HS-5 (cell line): ENCODE results near the gene NHSL1.

Experiments used
- DNase-seq: peaks from one replicate; pipeline ENCODE4 v3.0.0-alpha.2; 2012; ENCODE audit warnings: low read depth

The NHSL1 gene

DNA sequence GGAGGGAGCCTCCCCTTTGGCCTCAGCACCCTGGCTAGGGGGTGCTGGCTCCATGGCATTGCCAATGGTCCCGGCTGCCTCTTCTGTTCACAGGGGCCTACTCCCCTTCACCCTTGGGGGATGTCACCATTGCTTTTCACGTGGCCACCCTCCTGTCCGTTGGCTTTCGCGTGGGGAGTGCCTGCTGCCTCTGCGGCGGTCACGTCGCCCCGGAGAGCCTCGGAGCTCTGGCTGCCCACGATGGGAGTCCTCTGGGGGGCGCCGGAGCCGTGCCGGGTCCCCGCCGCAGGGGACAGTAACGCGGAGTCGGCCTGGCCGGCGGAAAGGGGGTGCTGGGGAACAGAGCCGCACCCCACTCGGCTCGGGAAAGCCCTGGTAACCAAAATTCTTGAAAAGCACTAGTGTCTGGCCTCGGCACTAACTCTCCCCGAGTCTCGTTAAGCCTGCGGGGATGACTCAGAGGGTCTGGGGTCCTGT, 95.9 kb downstream of the NHSL1 start:
- no peak for DNase-seq

DNA sequence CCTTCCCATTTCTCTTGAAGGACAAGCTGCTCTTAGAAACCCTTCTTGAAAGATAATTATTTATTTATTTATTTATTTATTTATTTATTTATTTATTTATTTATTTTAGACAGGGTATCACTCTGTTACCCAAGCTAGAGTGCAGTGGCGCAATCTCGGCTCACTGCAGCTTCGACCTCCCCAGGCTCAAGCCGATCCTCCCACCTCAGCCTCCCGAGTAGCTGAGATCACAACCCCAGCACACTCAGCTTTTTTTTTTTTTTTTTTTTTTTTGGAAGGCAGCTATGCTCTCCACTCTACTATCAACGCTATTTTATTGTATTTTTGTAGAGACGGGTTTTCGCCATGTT, 96.5 kb downstream of the NHSL1 start:
- no peak for DNase-seq

DNA sequence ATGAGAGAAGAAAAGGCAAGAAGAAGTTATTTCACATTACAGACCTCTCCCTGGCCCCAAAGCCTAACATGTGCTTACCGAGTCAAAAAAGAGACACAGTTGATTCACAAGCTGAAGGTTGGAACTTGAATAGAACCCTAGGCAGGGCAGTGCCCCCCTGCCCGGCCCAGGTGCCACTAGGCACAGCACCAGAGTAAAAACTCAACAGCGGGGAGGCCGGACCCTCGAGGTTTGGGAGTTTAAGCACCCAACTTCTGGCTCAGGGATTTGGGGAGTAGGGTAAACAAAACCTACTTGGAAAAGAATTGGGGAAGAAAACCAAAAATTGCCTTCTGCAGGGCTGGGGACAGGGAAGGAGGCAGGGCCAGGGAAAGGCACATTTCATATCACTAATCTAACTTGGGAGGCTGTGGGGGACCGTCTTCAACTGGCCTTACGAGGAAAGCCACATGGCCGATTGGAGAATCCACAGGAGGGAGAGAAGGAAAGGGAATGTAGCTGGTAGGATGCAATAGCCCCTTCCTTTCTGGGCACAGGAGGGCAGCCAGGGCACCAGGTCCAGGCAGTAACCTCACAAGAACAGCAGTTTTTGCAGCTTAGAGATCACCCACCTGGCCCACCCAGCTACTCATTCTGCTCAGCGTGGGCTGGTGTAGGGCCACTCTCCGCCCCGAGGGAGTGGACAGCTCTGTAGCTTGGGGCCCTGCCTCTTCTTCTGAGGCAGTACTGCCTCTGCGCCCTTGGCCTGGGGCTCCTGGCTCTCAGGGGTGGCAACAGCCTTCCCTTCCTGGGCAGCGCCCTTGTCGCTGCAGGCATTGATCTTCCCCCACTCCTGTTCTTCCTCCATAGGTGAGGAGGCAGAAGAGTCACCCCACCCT, 97.1 kb downstream of the NHSL1 start:
- no peak for DNase-seq

DNA sequence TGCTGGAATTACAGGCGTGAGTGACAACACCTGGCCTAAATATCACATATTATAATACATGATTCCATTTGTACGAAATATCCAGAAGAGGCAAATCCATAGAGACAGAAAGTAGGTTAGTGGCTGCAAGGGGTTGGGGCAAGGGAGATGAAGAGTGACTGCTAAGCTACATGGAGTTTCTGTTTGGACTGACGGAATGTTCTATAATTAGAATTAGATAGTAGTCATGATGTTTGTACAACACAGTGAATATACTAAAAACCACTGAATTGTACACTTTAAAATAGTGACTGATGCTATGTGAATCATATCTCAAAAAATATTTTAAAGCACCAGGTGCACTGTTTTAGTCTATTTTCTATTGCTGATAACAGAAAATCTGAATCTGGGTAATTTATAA, 99.0 kb downstream of the NHSL1 start:
- DNase-seq = no peak

DNA sequence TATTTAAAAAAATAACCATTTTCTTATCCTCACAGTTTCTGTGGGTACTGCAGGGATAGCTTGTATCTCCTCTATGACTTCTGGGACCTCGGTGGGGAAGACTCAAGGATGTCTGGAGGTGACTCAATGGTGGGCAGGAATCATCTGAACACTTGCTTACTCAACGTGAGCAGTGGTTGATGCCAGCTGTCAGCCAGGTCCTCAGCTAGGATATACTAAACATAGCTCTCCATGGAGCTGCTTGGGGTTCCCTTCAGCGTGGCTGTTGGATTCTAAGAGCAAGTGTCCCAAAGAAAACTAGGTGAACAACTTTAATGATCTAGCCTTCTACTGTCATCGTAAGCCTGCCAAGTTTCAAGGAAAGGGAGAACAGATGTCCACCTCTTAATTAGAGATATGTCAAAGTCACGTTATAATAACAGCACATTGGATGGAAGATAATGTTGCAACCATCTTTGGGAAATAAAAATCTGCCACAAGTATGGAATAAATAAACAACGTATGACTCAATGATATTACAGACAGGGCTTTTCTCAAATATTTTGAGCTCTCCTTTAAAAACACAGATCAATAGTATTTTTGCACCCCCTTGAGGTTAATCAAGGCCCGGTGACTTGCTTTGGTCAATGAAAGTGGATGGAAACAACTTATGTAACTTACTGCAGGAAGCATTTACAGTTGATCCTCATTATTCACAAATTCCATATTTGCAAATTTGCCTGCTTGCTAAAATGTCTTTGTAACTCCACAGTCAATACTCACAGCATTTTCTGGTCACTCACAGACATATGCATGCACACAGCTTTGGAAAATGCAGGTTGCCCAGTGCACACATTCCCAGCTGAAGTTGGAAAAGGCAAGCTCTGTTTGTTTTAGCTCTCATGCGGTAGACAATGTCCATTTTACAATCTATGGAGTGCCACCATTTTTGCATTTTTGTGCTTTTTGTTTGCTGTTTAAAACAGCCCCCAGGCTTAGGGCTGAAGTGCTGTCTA, 101.9 kb downstream of the NHSL1 start:
- DNase-seq = no peak

DNA sequence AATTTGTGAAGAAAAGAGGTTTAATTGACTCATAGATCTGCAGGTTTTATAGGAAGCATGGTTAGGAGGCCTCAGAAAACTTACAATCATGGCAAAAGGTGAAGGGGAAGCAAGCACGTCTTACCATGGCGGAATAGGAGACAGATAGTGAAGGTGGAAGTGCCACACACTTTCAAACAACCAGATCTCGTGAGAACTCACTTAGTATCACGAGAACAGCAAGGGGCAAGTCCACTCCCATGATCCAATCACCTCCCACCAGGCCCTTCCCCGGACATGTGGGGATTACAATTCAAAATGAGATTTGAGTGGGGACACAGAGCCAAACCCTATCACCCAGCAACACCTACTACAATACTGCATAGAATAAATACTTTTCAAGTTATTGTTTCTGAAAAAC, 102.6 kb downstream of the NHSL1 start:
- DNase-seq = no peak

DNA sequence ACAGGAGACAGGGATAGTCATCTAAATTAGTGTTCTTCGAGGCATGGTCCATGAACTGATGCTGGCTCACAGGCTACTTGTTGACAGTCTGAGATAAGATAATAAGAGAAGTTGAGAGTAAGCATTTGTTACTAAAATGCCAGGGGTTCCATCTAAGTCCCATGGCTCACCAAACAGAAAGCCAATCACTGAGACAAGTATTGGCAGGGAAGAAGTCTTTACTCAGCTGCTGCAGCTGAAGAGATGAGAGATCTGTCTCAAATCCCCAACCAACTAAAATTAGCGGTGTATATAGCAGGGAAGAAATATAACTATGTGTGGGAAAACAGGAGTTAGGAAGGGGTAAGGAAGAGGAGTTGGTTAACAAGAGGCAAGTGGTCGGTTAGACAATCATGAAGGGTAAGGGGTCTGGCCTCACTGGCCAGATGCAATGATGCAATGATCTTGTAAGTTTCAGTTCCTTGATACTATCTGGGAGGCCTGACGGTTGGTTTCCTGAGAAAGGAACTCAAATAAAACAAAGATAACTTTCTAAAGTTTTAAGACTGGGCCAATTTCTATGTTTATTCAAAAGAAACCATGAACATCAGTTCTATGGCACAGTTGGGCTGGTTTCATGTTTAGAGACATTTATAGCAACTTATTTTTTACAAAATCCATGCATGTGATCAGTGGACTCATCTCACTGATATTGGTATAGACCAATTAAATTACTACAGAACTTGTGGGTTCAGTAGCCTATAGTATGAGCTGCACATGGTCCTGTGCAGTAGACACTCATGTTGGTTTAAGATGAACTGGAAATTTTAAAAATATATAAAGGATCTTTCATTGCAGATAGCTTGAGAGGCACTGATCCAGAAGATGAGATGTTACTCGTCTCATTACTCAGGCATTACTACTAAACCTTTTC, 105.2 kb downstream of the NHSL1 start:
- DNase-seq = no peak

DNA sequence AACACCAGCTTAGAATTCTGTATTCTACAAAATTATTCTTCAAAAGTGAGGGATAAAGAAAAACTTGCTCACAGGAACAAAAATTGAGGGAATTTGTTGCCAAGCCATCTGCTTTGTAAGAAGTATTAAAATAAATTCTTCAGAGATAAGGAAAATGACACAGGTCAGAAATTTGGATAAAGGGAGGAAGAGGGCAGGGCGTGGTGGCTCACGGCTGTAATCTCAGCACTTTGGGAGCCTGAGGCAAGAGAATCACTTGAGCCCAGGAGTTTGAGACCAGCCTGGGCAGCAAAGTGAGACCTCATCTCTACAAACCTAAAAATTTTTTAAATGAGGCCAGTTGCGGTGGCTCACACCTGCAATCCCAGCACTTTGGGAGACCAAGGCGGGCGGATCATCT, 109.7 kb downstream of the NHSL1 start:
- DNase-seq = no peak

DNA sequence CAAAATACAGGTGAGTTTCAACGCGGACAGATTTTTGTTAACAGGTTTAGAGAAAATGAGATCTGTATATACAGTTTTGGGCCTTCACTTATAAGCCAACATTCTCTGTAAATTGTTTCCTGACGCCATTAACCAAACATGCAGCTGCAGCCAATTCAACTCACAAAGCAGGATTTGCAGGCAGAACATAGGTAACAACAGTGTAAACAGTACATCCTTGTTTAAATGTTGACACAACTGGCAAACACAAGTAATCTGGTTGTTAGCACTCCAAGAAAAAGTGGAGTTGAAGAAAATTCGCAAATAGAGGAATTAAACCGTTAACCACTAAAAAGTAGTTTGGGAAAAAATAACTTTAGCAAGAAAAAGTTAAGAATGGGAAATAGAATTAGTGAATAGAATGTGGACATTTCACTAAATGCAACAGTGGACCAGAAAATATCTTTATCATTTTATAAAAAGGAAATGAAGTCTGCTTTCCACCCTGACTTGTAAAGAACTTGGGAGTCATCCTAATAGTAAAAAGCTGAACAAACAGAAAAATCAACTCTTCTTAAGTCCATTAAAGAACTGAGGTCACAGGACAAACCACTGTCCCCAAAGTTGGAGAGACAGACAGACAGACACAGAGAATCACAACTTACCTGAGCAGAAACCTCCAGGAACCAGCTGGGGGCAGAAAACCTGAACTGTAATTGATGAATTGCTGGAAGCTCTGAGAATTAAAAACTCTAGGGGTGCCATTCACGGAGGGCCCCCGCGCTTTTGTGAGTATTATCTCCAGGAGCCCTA, 111.5 kb downstream of the NHSL1 start:
- DNase-seq = no peak

DNA sequence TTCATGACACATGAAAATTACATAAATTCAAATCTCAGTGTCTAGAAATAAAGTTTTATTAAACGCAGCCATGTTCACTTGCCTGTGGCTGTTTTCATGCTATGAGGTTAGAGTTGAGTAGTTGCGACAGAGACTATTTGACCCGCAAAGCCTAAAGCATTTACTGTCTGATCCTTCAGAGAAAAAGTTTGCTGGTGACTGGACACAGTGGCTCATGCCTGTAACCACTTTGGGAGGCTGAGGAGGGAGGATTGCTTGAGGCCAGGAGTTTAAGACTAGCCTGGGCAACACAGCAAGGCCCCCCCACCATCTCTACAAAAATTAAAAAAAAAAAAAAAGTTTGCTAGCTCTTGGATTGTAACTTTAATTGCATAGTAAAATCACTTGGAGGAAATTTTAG, 112.4 kb downstream of the NHSL1 start:
- no peak for DNase-seq

DNA sequence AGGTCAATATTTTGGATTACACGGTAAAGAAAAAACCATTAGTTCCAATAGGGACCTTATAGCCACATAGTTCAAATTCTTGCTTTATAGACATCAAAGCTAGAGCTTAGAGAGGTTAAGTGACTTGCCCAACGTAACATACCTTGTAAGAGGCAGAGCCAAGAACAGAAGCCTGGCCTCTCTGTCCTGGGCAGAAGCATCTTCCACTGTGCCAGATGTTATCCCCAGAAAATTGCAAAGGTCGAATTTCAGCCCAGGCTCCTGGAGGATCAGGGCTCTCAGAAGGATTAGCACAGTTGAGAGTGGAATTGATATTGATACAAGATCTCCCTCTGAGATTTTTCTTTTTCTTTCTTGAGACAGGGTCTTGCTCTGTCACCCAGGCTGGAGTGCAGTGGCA, 115.5 kb downstream of the NHSL1 start:
- DNase-seq = no peak

DNA sequence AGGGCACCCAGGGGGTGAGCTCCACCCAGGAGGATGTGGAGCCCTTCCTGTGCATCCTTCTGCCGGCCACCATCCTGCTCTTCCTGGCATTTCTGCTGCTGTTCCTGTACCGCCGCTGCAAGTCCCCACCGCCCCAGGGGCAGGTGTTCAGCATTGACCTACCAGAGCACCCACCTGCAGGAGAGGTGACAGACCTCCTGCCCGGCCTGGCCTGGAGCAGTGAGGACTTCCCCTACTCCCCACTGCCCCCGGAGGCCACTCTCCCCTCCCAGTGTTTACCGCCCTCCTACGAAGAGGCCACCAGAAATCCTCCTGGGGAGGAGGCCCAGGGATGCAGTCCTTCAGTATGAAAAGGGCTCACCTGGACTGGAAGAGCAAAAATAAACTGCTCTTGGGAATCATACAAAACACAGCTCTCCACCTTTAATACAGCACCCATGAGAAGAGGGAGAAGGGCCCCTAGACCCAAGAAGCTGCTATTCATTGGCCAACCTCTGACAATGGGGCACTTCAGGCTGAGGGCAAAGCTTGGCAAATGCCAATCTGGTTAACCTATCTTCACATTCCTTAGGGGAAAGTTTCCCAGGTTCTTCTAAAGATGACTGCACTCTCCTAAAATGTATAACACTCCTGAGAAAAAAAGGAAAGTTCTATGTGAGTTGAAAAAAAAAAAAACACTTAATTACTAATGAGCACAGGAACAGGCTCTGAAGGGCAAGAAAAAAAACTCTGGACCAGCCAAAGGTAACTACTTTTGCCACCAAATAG, 116.6 kb downstream of the NHSL1 start:
- DNase-seq = no peak

DNA sequence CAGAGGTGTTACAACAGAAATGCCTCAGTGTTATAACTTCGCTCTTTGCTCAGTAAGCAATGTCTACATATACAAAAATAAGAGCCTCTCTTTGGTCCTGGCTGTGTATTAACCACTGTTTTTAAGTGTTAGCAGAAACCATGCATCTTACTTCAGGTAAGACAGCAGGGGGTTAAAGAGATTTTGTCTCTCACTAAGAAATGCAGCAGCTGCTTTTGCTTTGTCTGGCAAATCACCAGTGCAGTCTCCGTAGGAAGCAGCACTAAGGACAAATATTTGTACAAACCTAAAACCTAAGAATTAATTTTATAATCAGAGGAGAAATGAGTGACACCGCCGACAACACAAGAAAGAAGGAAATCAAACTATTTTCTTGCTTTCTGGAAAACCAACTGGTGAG, 120.8 kb downstream of the NHSL1 start:
- DNase-seq = no peak

DNA sequence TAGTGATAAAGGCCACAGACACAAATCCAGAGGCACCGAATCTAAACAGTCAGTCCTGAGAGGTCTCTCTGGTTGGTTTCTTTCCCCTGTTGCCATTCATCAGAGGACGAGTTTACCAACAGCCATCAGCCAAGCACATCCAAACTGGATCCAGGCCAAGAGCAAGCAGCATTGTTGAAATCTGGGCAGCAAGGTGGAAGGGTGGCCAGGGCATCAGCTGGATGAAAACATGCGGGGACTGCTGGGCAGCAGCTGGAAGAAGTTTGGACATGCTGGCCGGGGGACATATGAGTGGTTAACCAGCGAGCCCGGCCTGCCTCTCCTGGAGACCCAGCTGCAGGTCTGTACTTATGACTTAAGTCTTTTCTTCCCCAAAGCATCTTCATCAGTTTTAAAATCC, 121.5 kb downstream of the NHSL1 start, which contains the start of gene SMIM28:
SMIM28 (plus strand) TSS at position 62 of the 400 bp plus-strand sequence; CDS start at position 230, 168 bp downstream.
- no peak for DNase-seq

DNA sequence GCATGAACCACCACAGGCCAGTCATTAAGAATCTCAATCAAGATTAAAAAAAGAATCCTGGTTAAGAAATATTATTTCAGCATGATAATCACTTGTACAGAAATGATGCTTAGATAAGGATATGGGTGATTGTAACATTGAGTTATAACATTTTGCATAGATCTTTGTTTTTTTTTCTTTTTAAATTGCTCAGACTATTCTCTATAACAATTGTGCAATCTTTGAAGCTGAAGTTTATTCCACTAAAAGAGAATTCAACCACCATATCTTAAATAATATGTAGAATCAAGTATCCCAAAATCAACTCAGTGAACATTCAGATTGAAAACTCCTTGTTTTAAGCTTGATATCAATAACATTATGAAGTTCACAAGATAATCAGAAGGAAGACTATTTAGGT, 122.3 kb downstream of the NHSL1 start:
- no peak for DNase-seq

DNA sequence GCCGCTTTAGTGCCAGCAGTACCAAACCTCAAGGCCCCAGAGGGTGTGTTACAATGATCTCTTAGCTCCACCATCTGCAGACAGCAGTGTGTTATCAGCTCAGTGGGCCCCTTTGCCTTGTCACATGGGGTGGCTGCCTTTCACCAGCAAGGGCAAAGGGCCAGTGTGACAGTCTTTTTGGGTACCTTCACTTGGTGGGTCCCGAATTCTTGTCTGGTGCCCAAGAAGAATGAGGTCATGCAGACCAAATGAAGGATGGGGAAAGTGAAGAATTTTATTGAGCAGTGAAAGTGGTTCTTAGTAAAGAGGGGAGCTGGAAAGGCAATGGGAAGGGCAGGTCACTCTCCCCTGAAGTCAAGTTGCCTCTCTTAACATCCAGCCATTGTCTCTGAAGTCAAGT, 124.5 kb downstream of the NHSL1 start:
- no peak for DNase-seq

DNA sequence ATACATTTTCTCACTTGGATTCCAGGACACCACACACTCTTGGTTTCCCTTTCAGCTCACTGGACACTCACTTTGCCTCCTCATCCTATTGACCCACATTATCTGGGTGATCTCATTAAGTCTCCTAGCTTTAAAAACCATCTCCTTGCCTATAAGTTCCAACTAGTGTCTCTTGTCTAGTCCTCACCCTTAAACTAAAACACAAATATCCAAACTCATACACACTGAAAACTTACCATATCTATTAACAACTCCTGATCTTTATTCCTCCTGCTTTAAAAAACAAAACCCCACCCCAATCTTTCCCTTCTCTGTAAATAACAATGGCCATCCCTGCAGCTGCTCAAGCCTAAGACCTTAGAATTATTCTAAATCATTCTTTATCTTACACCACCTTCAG, 125.1 kb downstream of the NHSL1 start:
- DNase-seq = no peak

DNA sequence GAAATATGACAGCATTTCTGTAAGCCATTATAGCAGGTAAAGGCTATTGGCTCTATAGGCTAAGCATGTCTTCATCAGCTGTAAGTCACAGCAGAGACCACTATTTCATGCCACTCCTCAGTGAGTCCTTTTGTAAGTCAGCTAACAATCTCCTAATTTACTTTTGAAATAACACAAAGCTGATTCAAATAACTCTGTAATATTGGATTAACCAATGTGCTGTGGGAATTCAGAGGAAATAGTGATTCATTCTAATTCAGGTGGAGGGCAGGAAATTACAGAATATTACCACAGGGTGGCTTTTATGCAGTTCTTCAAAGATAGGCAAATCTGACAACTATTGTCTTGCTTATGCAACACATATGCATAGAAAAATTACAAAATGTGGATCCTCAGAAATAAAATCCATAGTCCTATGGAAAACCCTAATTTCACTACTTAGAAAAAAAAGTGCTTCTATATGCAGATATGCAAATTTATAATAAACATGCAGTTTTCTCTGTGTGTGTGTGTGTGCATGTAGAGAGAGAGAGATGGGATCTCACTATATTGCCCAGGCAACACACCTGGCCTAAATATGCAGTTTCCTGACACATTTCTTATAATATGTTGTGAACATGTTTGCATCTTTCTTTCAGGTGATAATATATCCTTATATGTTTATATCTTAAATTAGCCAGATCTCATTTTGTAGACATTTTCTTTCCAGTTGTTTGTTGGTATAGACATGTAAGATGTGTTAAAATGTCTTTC, 126.4 kb downstream of the NHSL1 start:
- no peak for DNase-seq
